Tibial artery (tissue), 4 donors: ENCODE measurements around the gene IL2RA.
A peak's percentile ranks its signal among the peaks of the same experiment; 100 is the strongest.

Experiments used
- DNase-seq, 2 donors: peaks; one replicate each; pipeline ENCODE4 v3.0.0-alpha.2; 2019
- H3K27ac ChIP-seq, 2 donors: fragments of 200-600 bp; sonication (generic) in 1 of 2; 1 replicate in 1 of 2; 2 replicates in 1 of 2; pipeline ENCODE4 v1.5.1; 2018 to 2019; ENCODE audit warnings: mild to moderate bottlenecking in 1 of 2
- H3K27me3 ChIP-seq, 2 donors: fragments of 200-600 bp; sonication (generic) in 1 of 2; one replicate each; pipeline versions ENCODE4 v1.5.1 to v1.6.0; 2016 to 2019
- H3K36me3 ChIP-seq, 3 donors: fragments of 200-600 bp; sonication (generic) in 2 of 3; one replicate each; pipeline ENCODE4 v1.5.1; 2016 to 2019; ENCODE audit warnings: mild to moderate bottlenecking in 2 of 3
- H3K4me1 ChIP-seq, 4 donors: fragments of 200-600 bp; sonication (generic) in 2 of 4; 1 replicate in 3 of 4; 2 replicates in 1 of 4; pipeline ENCODE4 v1.5.1; 2016 to 2019
- H3K4me3 ChIP-seq, 2 donors: fragments of 200-600 bp; sonication (generic) in 1 of 2; 1 replicate in 1 of 2; 2 replicates in 1 of 2; pipeline ENCODE4 v1.5.1; 2018 to 2019; ENCODE audit warnings: mild to moderate bottlenecking in 2 of 2
- H3K9me3 ChIP-seq, 3 donors: fragments of 200-600 bp; sonication (generic) in 1 of 3; one replicate each; pipeline ENCODE4 v1.5.1; 2016 to 2019
- CTCF ChIP-seq, 2 experiments: fragments of 200-600 bp in 1 of 2; fragments of 450-650 bp in 1 of 2; IDR thresholded peaks; one replicate each; pipeline ENCODE4 v1.5.1; 2017 to 2019; ENCODE audit warnings: antibody characterized with exemption in 2 of 2, mild to moderate bottlenecking in 1 of 2, moderate library complexity in 1 of 2
- intact Hi-C: fragments of 100-400 bp; cut with DNase I; formaldehyde crosslinking; loops from one replicate; pipeline ENCODE4 v1.15.0; 2023; ENCODE audit warnings: low total_unique reads

IL2RA gene

GRCh38 chr10:6070660-6071059 is 8.5 kb upstream of the IL2RA start:
- Histone ChIP-seq H3K4me3 (no peak overlapping the region), H3K36me3 (no peaks in the 10 kb centered on the region), H3K27me3 (peaks cover 0 to 7% of the 10 kb centered on the region in 2 donors), H3K27ac (no peak overlapping the region), H3K9me3 (no peaks in the 10 kb centered on the region), H3K4me1 (no peaks in the 10 kb centered on the region)
- intact Hi-C loops: no loop called here
- no peak for DNase-seq
- TF ChIP-seq CTCF (IDR thresholded peaks at IDR 0.05): no peak

GRCh38 chr10:6069081-6069931 is 7.1 kb upstream of the IL2RA start:
- peak in 1 of 2 donors; percentile 28 for DNase-seq
- H3K27ac ChIP-seq: no peak overlapping the region
- H3K36me3 ChIP-seq: no peaks in the 10 kb centered on the region
- intact Hi-C loops: no loop called here
- H3K27me3 ChIP-seq: no peaks in the 10 kb centered on the region
- H3K4me3 ChIP-seq: no peak overlapping the region
- TF ChIP-seq CTCF (IDR thresholded peaks at IDR 0.05): no peak
- H3K4me1 ChIP-seq: no peaks in the 10 kb centered on the region
- H3K9me3 ChIP-seq: no peaks in the 10 kb centered on the region

DNA sequence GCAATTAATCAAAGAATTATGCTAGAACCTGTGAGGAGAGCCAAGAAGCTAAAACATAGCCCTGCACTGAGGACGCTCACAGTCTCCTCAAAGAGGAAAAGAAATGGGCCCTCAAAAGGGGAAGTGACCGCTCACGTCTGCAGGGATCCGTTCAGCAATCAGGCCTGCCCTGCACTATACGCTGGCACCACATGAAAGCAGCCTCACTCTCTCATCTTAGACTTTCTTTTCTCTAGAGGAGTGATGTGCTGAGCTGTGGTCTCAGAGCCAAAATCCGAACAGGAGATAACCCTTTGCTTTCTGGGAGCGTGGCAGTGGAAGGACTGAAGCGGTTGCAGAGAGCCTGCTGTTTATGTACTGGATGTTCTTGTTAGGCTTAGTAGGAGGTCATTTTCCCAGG is 6.3 kb upstream of the IL2RA start:
- no peak overlapping the region for H3K27ac ChIP-seq
- DNase-seq: peak; percentile 27 to 38
- intact Hi-C loops: no loop called here
- H3K36me3 ChIP-seq: no peaks in the 10 kb centered on the region
- no peaks in the 10 kb centered on the region for H3K27me3 ChIP-seq
- H3K9me3 ChIP-seq: no peaks in the 10 kb centered on the region
- H3K4me3 ChIP-seq: no peak overlapping the region
- H3K4me1 ChIP-seq: no peaks in the 10 kb centered on the region
- no peak for TF ChIP-seq CTCF (IDR thresholded peaks at IDR 0.05)

- no peak overlapping the region for H3K27ac ChIP-seq
- DNase-seq: peak in 1 of 2 donors; percentile 11
- H3K4me1 ChIP-seq: no peaks in the 10 kb centered on the region
- no peak overlapping the region for H3K4me3 ChIP-seq
- no peak for TF ChIP-seq CTCF (IDR thresholded peaks at IDR 0.05)
- H3K27me3 ChIP-seq: no peaks in the 10 kb centered on the region
- no peaks in the 10 kb centered on the region for H3K9me3 ChIP-seq
- intact Hi-C loops: no loop called here
- H3K36me3 ChIP-seq: no peaks in the 10 kb centered on the region
These were observed 5.8 kb upstream of the IL2RA start for GRCh38 chr10:6068006-6068405.

DNA sequence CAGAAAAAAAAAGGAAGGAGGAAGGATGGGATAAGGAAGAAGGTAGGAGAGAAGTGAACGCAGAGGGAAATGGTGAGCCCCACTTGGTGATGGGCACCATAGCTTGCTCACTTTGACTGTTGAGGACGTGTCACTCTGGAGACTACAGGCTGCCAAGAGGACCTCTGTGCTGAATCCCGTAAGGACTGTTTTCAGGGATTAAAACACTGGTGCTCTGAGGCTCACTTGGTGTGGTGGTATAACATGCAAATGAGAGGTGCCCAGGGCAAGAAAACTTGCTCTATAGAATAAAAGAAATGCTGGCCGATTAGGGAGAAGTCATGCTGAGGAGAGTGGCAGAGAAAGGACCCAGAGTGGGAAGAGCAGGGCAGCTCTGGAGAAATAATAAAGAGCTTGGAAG is 5.3 kb upstream of the IL2RA start:
- Histone ChIP-seq H3K9me3 (no peaks in the 10 kb centered on the region), H3K27ac (no peak overlapping the region), H3K4me1 (no peaks in the 10 kb centered on the region)

More for the DNA sequence above, 5.3 kb upstream of the IL2RA start:
- Histone ChIP-seq H3K36me3 (no peaks in the 10 kb centered on the region), H3K4me3 (no peak overlapping the region), H3K27me3 (no peaks in the 10 kb centered on the region)
- intact Hi-C loops: no loop called here
- no peak for TF ChIP-seq CTCF (IDR thresholded peaks at IDR 0.05)
- peak in 1 of 2 donors; percentile 21 for DNase-seq
